Measurements from ENCODE around the gene MPEG1. TPM values are rescaled to one million over a fixed set of nuclear protein-coding genes. Genes with fewer than 3 reads are reported as not detected.

Gene MPEG1
- total RNA-seq, 2 experiments from 2014 or later: 2.8 to 2.9 TPM

DNA sequence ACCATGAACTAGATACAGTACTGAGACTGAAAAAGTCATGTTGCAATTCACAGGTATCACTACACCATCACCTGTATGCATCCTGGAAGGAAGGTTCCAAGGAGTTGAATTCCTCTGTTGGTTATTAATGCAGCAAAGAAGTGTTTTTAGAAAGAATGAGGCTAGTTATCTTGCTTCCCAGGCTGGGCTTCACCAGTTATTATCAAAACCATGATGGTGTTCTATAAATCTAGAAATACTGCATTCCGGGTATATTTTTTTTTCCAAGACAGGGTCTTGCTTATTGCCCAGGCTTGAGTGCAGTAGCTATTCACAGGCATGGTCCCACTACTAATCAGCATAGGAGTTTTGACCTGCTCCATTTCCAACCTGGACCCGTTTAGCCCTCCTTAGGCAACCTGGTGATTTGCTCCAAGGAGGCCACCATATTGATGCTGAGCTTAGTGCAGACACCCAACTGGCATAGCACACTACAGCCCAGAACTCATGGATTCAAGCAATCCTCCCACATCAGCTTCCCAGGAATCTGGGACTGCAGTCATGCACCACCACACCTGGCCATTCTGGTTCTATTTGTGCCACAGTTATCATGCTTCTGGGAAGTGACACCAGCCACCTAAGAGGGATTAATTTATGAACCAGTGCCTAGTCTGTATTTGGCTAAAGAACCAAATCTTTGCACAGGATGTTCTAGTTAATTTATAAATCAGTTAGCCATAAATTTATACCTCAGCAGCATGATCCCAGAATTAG, 1.6 kb upstream of the MPEG1 start:
- no peak overlapping the region for H3K4me3 ChIP-seq (ENCODE audit: low read length)
- no peaks in the 10 kb centered on the region for H3K9me3 Mint-ChIP-seq
- no peak overlapping the region for H3K4me3 Mint-ChIP-seq
- H3K27ac Mint-ChIP-seq: no peak overlapping the region
- H3K27me3 ChIP-seq (ENCODE audit: control insufficient read depth in 1 of 2, insufficient read depth in 2 of 2, low read length in 2 of 2): no peaks in the 10 kb centered on the region
- TF ChIP-seq, protein P1, sequence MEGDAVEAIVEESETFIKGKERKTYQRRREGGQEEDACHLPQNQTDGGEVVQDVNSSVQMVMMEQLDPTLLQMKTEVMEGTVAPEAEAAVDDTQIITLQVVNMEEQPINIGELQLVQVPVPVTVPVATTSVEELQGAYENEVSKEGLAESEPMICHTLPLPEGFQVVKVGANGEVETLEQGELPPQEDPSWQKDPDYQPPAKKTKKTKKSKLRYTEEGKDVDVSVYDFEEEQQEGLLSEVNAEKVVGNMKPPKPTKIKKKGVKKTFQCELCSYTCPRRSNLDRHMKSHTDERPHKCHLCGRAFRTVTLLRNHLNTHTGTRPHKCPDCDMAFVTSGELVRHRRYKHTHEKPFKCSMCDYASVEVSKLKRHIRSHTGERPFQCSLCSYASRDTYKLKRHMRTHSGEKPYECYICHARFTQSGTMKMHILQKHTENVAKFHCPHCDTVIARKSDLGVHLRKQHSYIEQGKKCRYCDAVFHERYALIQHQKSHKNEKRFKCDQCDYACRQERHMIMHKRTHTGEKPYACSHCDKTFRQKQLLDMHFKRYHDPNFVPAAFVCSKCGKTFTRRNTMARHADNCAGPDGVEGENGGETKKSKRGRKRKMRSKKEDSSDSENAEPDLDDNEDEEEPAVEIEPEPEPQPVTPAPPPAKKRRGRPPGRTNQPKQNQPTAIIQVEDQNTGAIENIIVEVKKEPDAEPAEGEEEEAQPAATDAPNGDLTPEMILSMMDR (IDR thresholded peaks at IDR 0.05): no peak
- POLR2A ChIA-PET: no interaction called here
- intact Hi-C loops (cut with DNase I, micrococcal nuclease): no loop called here
- H3K4me1 Mint-ChIP-seq (ENCODE audit: low read depth): peaks cover 13% of the 10 kb centered on the region
- peaks cover 9% of the 10 kb centered on the region for H3K4me1 ChIP-seq (ENCODE audit: insufficient read depth, low read length)
- DNase-seq (no peak), ATAC-seq (ENCODE audit: poor library complexity) (no peak)
- H3K27ac ChIP-seq (ENCODE audit: low read depth in 1 of 2, low read length in 2 of 2): no peak overlapping the region
- no peaks in the 10 kb centered on the region for H3K36me3 Mint-ChIP-seq (ENCODE audit: low read depth)
- H3K36me3 ChIP-seq (ENCODE audit: insufficient read depth, low read length): no peaks in the 10 kb centered on the region
- CTCF ChIA-PET: no interaction called here
- H3K27me3 Mint-ChIP-seq: no peaks in the 10 kb centered on the region
- no peaks in the 10 kb centered on the region for H3K9me3 ChIP-seq (ENCODE audit: control insufficient read depth in 1 of 2, insufficient read depth in 1 of 2, low read length in 2 of 2)

DNA sequence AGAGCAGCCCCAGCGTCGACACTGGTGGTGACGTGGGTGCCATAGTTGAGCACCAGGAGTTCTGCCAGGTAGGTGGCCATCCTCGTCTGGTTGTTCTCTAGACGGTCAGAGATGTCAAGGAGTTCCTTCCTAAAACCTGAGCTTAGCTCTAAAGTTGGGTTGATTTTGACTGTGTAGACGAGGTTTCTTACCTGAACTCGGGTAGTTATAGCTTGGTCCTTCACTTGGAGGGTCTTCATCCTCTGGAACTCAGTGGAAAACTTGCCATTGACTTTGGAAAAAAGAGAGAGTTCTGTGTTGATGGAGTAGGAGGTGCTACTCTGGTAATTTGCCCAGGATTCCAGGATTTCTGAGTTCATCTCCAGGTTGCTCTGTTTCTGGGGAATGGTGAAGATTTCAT, 505 bp downstream of the MPEG1 start:
- ChIA-PET POLR2A (no interaction called here), CTCF (no interaction called here)
- no peak overlapping the region for H3K27ac Mint-ChIP-seq
- no peaks in the 10 kb centered on the region for H3K36me3 ChIP-seq (ENCODE audit: insufficient read depth, low read length)
- no peaks in the 10 kb centered on the region for H3K27me3 ChIP-seq (ENCODE audit: control insufficient read depth in 1 of 2, insufficient read depth in 2 of 2, low read length in 2 of 2)
- ATAC-seq (ENCODE audit: poor library complexity) (no peak), DNase-seq (no peak)
- intact Hi-C loops (cut with DNase I, micrococcal nuclease): no loop called here
- peaks cover 27% of the 10 kb centered on the region for H3K4me1 Mint-ChIP-seq (ENCODE audit: low read depth)
- H3K4me3 ChIP-seq (ENCODE audit: low read length): peak overlapping the region; percentile 37
- H3K9me3 Mint-ChIP-seq: no peaks in the 10 kb centered on the region
- no peak overlapping the region for H3K4me3 Mint-ChIP-seq
- TF ChIP-seq, protein P1 (IDR thresholded peaks at IDR 0.05): no peak
- no peaks in the 10 kb centered on the region for H3K9me3 ChIP-seq (ENCODE audit: control insufficient read depth in 1 of 2, insufficient read depth in 1 of 2, low read length in 2 of 2)
- H3K27ac ChIP-seq (ENCODE audit: low read depth in 1 of 2, low read length in 2 of 2): no peak overlapping the region
- peaks cover 22% of the 10 kb centered on the region for H3K4me1 ChIP-seq (ENCODE audit: insufficient read depth, low read length)
- H3K27me3 Mint-ChIP-seq: no peaks in the 10 kb centered on the region
- no peaks in the 10 kb centered on the region for H3K36me3 Mint-ChIP-seq (ENCODE audit: low read depth)

DNA sequence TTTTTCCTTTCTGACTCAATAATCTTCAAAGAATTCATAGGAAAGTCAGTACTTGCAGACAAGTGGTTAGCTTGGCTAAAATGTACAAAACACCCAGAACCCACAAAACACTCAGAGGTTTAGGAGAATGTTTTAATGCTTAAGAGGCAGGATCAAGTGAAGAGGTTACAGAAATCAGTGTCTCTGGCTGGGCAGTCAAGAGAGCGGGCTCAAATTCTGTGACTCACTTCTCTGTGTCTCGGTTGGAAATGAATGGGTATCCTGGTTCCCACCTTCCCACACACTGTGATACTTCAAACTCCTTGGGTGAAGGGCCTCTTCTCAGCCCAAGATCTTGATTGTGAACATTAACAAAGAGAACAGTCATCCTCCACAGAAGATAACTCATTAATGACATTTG, 3.8 kb downstream of the MPEG1 start:
- no peaks in the 10 kb centered on the region for H3K9me3 ChIP-seq (ENCODE audit: control insufficient read depth in 1 of 2, insufficient read depth in 1 of 2, low read length in 2 of 2)
- TF ChIP-seq, protein P1 (IDR thresholded peaks at IDR 0.05): no peak
- DNase-seq (no peak), ATAC-seq (ENCODE audit: poor library complexity) (no peak)
- Mint-ChIP-seq H3K4me3 (no peak overlapping the region), H3K4me1 (ENCODE audit: low read depth) (peaks cover 30% of the 10 kb centered on the region), H3K27me3 (no peaks in the 10 kb centered on the region), H3K9me3 (no peaks in the 10 kb centered on the region), H3K27ac (no peak overlapping the region), H3K36me3 (ENCODE audit: low read depth) (no peaks in the 10 kb centered on the region)
- peaks cover 27% of the 10 kb centered on the region for H3K4me1 ChIP-seq (ENCODE audit: insufficient read depth, low read length)
- H3K27ac ChIP-seq (ENCODE audit: low read depth in 1 of 2, low read length in 2 of 2): no peak overlapping the region
- ChIA-PET CTCF (no interaction called here), POLR2A (no interaction called here)
- H3K36me3 ChIP-seq (ENCODE audit: insufficient read depth, low read length): no peaks in the 10 kb centered on the region
- intact Hi-C loops (cut with DNase I, micrococcal nuclease): loop anchor here (1.0 kb wide), 2 partner anchors 37 to 38 kb away; partner anchors contain the start of gene DTX4 (in 1 of the 2)
- peak overlapping the region; percentile 37 for H3K4me3 ChIP-seq (ENCODE audit: low read length)
- no peaks in the 10 kb centered on the region for H3K27me3 ChIP-seq (ENCODE audit: control insufficient read depth in 1 of 2, insufficient read depth in 2 of 2, low read length in 2 of 2)
